ENCODE results near the gene ALPK3.

ALPK3 gene

DNA sequence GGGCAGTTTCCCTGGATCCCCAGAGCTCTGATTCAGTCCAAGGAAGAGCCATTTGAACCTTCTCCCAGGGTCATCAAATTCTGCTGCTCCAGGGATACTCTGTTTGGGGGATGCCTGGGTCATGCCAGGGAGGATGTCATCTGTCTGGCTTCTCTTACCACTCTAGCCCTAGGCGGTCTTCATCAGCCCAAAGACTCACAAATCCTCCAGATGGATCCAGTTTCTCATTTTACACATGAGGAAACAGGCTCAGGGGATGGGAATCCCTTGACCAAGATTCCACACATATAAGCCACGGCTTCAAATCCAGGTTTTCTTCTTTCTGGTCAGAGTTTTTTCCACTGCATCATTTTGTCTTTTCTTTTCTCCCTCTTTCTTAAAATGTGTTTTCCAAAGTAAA is 104.0 kb downstream of the ALPK3 start:
- Histone ChIP-seq H3K36me3 (replicated peaks; ENCODE audit: low read depth, low read length) (no peaks in the 10 kb centered on the region), H3K27me3 (ENCODE audit: low read depth, low read length) (no peaks in the 10 kb centered on the region), H3K4me2 (ENCODE audit: low read length) (no peak overlapping the region), H3K9me3 (ENCODE audit: insufficient read depth, low read length) (no peaks in the 10 kb centered on the region), H3K79me2 (ENCODE audit: low read length) (no peaks in the 10 kb centered on the region), H3K9ac (ENCODE audit: low read length) (no peak overlapping the region), H4K20me1 (ENCODE audit: insufficient read depth, low read length) (no peaks in the 10 kb centered on the region), H3K27ac (ENCODE audit: low read length) (no peak overlapping the region), H3K4me3 (ENCODE audit: low read length) (no peak overlapping the region), H2AFZ (ENCODE audit: low read depth, low read length) (0 out of 2 replicates have a peak overlapping the region, but pooled peaks have one; percentile 38), H3K4me1 (ENCODE audit: low read length) (peaks cover 14% of the 10 kb centered on the region)
- TF ChIP-seq, protein P1, sequence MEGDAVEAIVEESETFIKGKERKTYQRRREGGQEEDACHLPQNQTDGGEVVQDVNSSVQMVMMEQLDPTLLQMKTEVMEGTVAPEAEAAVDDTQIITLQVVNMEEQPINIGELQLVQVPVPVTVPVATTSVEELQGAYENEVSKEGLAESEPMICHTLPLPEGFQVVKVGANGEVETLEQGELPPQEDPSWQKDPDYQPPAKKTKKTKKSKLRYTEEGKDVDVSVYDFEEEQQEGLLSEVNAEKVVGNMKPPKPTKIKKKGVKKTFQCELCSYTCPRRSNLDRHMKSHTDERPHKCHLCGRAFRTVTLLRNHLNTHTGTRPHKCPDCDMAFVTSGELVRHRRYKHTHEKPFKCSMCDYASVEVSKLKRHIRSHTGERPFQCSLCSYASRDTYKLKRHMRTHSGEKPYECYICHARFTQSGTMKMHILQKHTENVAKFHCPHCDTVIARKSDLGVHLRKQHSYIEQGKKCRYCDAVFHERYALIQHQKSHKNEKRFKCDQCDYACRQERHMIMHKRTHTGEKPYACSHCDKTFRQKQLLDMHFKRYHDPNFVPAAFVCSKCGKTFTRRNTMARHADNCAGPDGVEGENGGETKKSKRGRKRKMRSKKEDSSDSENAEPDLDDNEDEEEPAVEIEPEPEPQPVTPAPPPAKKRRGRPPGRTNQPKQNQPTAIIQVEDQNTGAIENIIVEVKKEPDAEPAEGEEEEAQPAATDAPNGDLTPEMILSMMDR (IDR thresholded peaks at IDR 0.05; ENCODE audit: low read depth, low read length): no peak
- TF ChIP-seq EZH2phosphoT487 (IDR thresholded peaks at IDR 0.05; ENCODE audit: low read depth): no peak

- Histone ChIP-seq H3K27ac (ENCODE audit: low read length) (no peak overlapping the region), H3K36me3 (replicated peaks; ENCODE audit: low read depth, low read length) (no peaks in the 10 kb centered on the region), H3K4me1 (ENCODE audit: low read length) (peaks cover 6% of the 10 kb centered on the region), H3K27me3 (ENCODE audit: low read depth, low read length) (no peaks in the 10 kb centered on the region), H2AFZ (ENCODE audit: low read depth, low read length) (no peak overlapping the region), H3K4me3 (ENCODE audit: low read length) (no peak overlapping the region), H3K9ac (ENCODE audit: low read length) (no peak overlapping the region), H3K9me3 (ENCODE audit: insufficient read depth, low read length) (no peaks in the 10 kb centered on the region), H3K79me2 (ENCODE audit: low read length) (no peaks in the 10 kb centered on the region), H3K4me2 (ENCODE audit: low read length) (no peak overlapping the region), H4K20me1 (ENCODE audit: insufficient read depth, low read length) (no peaks in the 10 kb centered on the region)
- TF ChIP-seq, protein P1 (IDR thresholded peaks at IDR 0.05; ENCODE audit: low read depth, low read length): no peak
- TF ChIP-seq EZH2phosphoT487 (IDR thresholded peaks at IDR 0.05; ENCODE audit: low read depth): no peak
Measured at GRCh38 chr15:84922530-84922929, 105.4 kb downstream of the ALPK3 start.
